GM18909 (cell line): Measurements from ENCODE around the gene USP15.

ENCODE experiments used
- ATAC-seq: cut with Tn5 transposase; IDR thresholded peaks from one replicate; pipeline ENCODE4 v1.9.1; 2021; ENCODE audit warnings: mild to moderate bottlenecking; ENCODE audit not compliant: unreplicated experiment, poor library complexity

USP15 gene

GRCh38 chr12:62256408-62257096, 3.7 kb upstream of the USP15 start:
- ATAC-seq: no peak

- ATAC-seq: no peak
Measured at GRCh38 chr12:62258231-62258630, 2.0 kb upstream of the USP15 start.

GRCh38 chr12:62258941-62259630, 1.1 kb upstream of the USP15 start:
- no peak for ATAC-seq

GRCh38 chr12:62259631-62259992, 592 bp upstream of the USP15 start:
- ATAC-seq: peak; percentile 23

GRCh38 chr12:62260733-62261683, 804 bp downstream of the USP15 start:
- ATAC-seq: peak; percentile 52

- ATAC-seq: no peak
Measured at GRCh38 chr12:62261876-62262517, 1.8 kb downstream of the USP15 start.

- ATAC-seq: no peak
Measured at GRCh38 chr12:62263232-62263631, 3.0 kb downstream of the USP15 start.

GRCh38 chr12:62263966-62264365, 3.8 kb downstream of the USP15 start:
- no peak for ATAC-seq

GRCh38 chr12:62264706-62265105, 4.5 kb downstream of the USP15 start:
- ATAC-seq: peak; percentile 13

GRCh38 chr12:62265511-62265910, 5.3 kb downstream of the USP15 start:
- no peak for ATAC-seq

GRCh38 chr12:62267026-62267425, 6.8 kb downstream of the USP15 start:
- ATAC-seq: no peak

GRCh38 chr12:62267480-62267879, 7.3 kb downstream of the USP15 start:
- peak; percentile 52 for ATAC-seq

GRCh38 chr12:62268956-62269355, 8.8 kb downstream of the USP15 start:
- ATAC-seq: no peak

GRCh38 chr12:62269464-62270228, 9.4 kb downstream of the USP15 start:
- no peak for ATAC-seq

GRCh38 chr12:62270384-62270783, 10.2 kb downstream of the USP15 start:
- no peak for ATAC-seq

- no peak for ATAC-seq
Measured at GRCh38 chr12:62270872-62271271, 10.7 kb downstream of the USP15 start.

- ATAC-seq: no peak
Measured at GRCh38 chr12:62272936-62273552, 12.8 kb downstream of the USP15 start.

- ATAC-seq: no peak
Measured at GRCh38 chr12:62273724-62274380, 13.6 kb downstream of the USP15 start.

GRCh38 chr12:62278022-62278421, 17.8 kb downstream of the USP15 start:
- no peak for ATAC-seq
